ENCODE measurements around the gene ERICH6B. TPM values are rescaled to one million over a fixed set of nuclear protein-coding genes. Genes with fewer than 3 reads are reported as not detected.

The ERICH6B gene
- total RNA-seq, 1 donor from 2014 or later = not detected

GRCh38 chr13:45554604-45555109 is 60.9 kb downstream of the ERICH6B start:
- Histone ChIP-seq H3K4me1 (ENCODE audit: insufficient read depth, low read length) (no peaks in the 10 kb centered on the region), H3K9me3 (ENCODE audit: insufficient read depth, low read depth, low read length) (no peaks in the 10 kb centered on the region), H3K4me2 (ENCODE audit: low read length) (no peak overlapping the region), H4K20me1 (ENCODE audit: insufficient read depth, low read length) (no peaks in the 10 kb centered on the region), H3K4me3 (ENCODE audit: insufficient read depth, low read depth, low read length) (no peak overlapping the region), H3K79me2 (ENCODE audit: insufficient read depth, low read length) (no peaks in the 10 kb centered on the region), H3K36me3 (ENCODE audit: insufficient read depth, low read length) (no peaks in the 10 kb centered on the region), H3K27ac (ENCODE audit: low read depth, low read length) (no peak overlapping the region), H2AFZ (ENCODE audit: low read depth, low read length) (no peak overlapping the region), H3K27me3 (ENCODE audit: insufficient read depth, low read length) (peaks cover 3% of the 10 kb centered on the region), H3K9ac (ENCODE audit: low read length) (no peak overlapping the region)
- Mint-ChIP-seq H3K4me3 (ENCODE audit: unreplicated experiment) (no peak overlapping the region), H3K9me3 (ENCODE audit: unreplicated experiment) (peaks cover 3% of the 10 kb centered on the region), H3K4me1 (ENCODE audit: low read depth, unreplicated experiment) (no peaks in the 10 kb centered on the region), H3K36me3 (ENCODE audit: low read depth, unreplicated experiment) (no peaks in the 10 kb centered on the region), H3K27me3 (ENCODE audit: low read depth, unreplicated experiment) (peaks cover 18% of the 10 kb centered on the region), H3K27ac (ENCODE audit: unreplicated experiment) (no peak overlapping the region)
- DNase-seq (ENCODE audit: low read depth) (no peak), FAIRE-seq (no peak)
- no peak for TF ChIP-seq EZH2 (IDR thresholded peaks at IDR 0.05; ENCODE audit: insufficient read depth, low read length)
- no peak for TF ChIP-seq CTCF (IDR thresholded peaks at IDR 0.05; ENCODE audit: insufficient read depth, low read depth, low read length)

- Histone ChIP-seq H2AFZ (ENCODE audit: low read depth, low read length) (no peak overlapping the region), H3K79me2 (ENCODE audit: insufficient read depth, low read length) (no peaks in the 10 kb centered on the region), H3K9me3 (ENCODE audit: insufficient read depth, low read depth, low read length) (no peaks in the 10 kb centered on the region), H3K36me3 (ENCODE audit: insufficient read depth, low read length) (no peaks in the 10 kb centered on the region), H3K4me3 (ENCODE audit: insufficient read depth, low read depth, low read length) (no peak overlapping the region), H3K27ac (ENCODE audit: low read depth, low read length) (no peak overlapping the region), H3K9ac (ENCODE audit: low read length) (no peak overlapping the region), H3K4me2 (ENCODE audit: low read length) (no peak overlapping the region), H3K4me1 (ENCODE audit: insufficient read depth, low read length) (no peaks in the 10 kb centered on the region), H4K20me1 (ENCODE audit: insufficient read depth, low read length) (no peaks in the 10 kb centered on the region), H3K27me3 (ENCODE audit: insufficient read depth, low read length) (peaks cover 11% of the 10 kb centered on the region)
- Mint-ChIP-seq H3K4me3 (ENCODE audit: unreplicated experiment) (no peak overlapping the region), H3K27ac (ENCODE audit: unreplicated experiment) (no peak overlapping the region), H3K4me1 (ENCODE audit: low read depth, unreplicated experiment) (no peaks in the 10 kb centered on the region), H3K27me3 (ENCODE audit: low read depth, unreplicated experiment) (peaks cover 26% of the 10 kb centered on the region), H3K36me3 (ENCODE audit: low read depth, unreplicated experiment) (no peaks in the 10 kb centered on the region), H3K9me3 (ENCODE audit: unreplicated experiment) (no peaks in the 10 kb centered on the region)
- DNase-seq (ENCODE audit: low read depth) (no peak), FAIRE-seq (no peak)
- TF ChIP-seq CTCF (IDR thresholded peaks at IDR 0.05; ENCODE audit: insufficient read depth, low read depth, low read length) (no peak), EZH2 (IDR thresholded peaks at IDR 0.05; ENCODE audit: insufficient read depth, low read length) (no peak)
Measured at GRCh38 chr13:45548281-45548680, 67.3 kb downstream of the ERICH6B start.

- TF ChIP-seq CTCF (IDR thresholded peaks at IDR 0.05; ENCODE audit: insufficient read depth, low read depth, low read length) = no peak
- TF ChIP-seq EZH2 (IDR thresholded peaks at IDR 0.05; ENCODE audit: insufficient read depth, low read length) = no peak
- Histone ChIP-seq H3K4me3 (ENCODE audit: insufficient read depth, low read depth, low read length) (no peak overlapping the region), H3K27me3 (ENCODE audit: insufficient read depth, low read length) (peaks cover 11% of the 10 kb centered on the region), H3K27ac (ENCODE audit: low read depth, low read length) (no peak overlapping the region), H4K20me1 (ENCODE audit: insufficient read depth, low read length) (no peaks in the 10 kb centered on the region), H3K79me2 (ENCODE audit: insufficient read depth, low read length) (no peaks in the 10 kb centered on the region), H3K4me1 (ENCODE audit: insufficient read depth, low read length) (no peaks in the 10 kb centered on the region), H3K9me3 (ENCODE audit: insufficient read depth, low read depth, low read length) (no peaks in the 10 kb centered on the region), H3K36me3 (ENCODE audit: insufficient read depth, low read length) (no peaks in the 10 kb centered on the region), H3K9ac (ENCODE audit: low read length) (no peak overlapping the region), H3K4me2 (ENCODE audit: low read length) (no peak overlapping the region), H2AFZ (ENCODE audit: low read depth, low read length) (no peak overlapping the region)
- Mint-ChIP-seq H3K4me3 (ENCODE audit: unreplicated experiment) (no peak overlapping the region), H3K9me3 (ENCODE audit: unreplicated experiment) (no peaks in the 10 kb centered on the region), H3K4me1 (ENCODE audit: low read depth, unreplicated experiment) (no peaks in the 10 kb centered on the region), H3K36me3 (ENCODE audit: low read depth, unreplicated experiment) (peaks cover 1% of the 10 kb centered on the region), H3K27ac (ENCODE audit: unreplicated experiment) (no peak overlapping the region), H3K27me3 (ENCODE audit: low read depth, unreplicated experiment) (peaks cover 18% of the 10 kb centered on the region)
- FAIRE-seq (no peak), DNase-seq (ENCODE audit: low read depth) (no peak)
Measured at GRCh38 chr13:45546410-45546765, 69.2 kb downstream of the ERICH6B start.
